HUDEP-2 (cell line): ENCODE measurements around the gene ADH5.
"Not testable (repeated sequence)": the region's sequence is repeated elsewhere in the genome, so short reads cannot be mapped to it uniquely, and the experiment has no call there.

Experiments used
- DNase-seq, 76 experiments: peaks; one replicate each; lab custom pipeline; 2025; ENCODE audit not compliant: unreplicated experiment in 76 of 76; lab: John Stamatoyannopoulos, UW

ADH5 gene

GRCh38 chr4:99088481-99089365 lies at the start of gene ADH5:
ADH5 (minus strand) TSS chr4:99088788; CDS start chr4:99088700, 88 bp downstream.
- DNase-seq = peak in 75 of 76 experiments; percentile 16 to 87 (median 75)

- DNase-seq = no peak
Measured at GRCh38 chr4:99136329-99136728, 47.7 kb upstream of the ADH5 start.

GRCh38 chr4:99135541-99136162 lies 47.1 kb upstream of the ADH5 start:
- no peak for DNase-seq

DNA sequence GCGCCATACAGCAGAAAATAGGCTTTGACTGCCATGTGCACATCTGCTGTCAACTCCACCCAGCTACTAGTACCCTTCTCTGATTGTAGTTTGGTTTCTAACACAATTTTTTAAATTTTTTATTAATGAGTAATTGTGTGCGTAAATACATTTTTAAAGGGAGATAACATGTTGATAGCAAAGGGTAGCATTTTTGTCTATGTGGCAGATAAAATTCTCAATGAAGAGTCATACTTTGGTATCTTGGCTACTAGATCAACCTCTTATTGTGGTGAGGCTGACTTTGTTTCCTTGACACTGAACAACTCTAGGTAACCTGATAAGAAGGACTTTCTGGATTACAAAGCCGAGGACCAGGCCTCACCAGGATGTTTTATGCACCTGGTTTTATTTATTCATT lies 46.0 kb upstream of the ADH5 start:
- no peak for DNase-seq

DNA sequence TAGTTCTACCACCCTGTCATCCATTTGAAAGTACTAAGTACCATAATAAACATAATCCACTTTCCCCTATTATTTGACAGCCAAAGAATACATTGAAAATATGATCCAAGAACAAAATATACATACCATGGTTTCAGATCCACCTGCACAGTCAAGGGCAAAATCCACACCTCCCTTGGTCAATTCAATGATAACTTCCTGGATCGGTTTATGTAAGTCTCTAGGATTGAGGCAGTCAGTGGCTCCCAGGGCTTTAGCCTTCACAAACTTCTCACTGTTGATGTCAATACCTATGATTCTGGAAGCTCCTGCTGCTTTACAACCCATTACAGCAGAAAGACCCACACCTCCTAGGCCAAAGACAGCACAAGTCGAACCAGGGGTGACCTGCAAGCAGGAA lies 42.8 kb upstream of the ADH5 start:
- no peak for DNase-seq

- DNase-seq = no peak
Measured at GRCh38 chr4:99126376-99126775, 37.8 kb upstream of the ADH5 start.

DNA sequence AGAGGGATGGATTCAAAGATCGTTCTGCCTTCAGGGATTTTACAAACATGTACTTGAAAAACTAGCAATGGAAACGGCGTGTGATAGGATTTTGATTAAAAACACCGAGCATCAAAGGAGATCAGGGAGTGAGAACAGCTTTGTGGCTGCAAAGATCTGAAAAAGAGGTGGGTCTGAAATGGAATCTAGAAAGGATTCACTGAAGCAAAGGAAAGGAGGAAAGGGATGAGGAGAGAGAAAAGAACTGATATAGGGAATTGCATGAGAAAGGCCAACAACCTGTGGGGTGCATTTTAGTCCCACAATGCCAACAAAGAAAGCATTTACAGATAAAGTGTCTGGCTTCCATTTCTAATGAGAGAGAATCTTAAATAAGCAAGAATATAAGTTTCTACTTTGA lies 32.4 kb upstream of the ADH5 start:
- DNase-seq = no peak

- no peak for DNase-seq
Measured at GRCh38 chr4:99120501-99120900, 31.9 kb upstream of the ADH5 start.

GRCh38 chr4:99117876-99118693 lies 29.5 kb upstream of the ADH5 start:
- peak in 1 of 76 experiments; percentile 0 for DNase-seq

GRCh38 chr4:99117122-99117841 lies 28.7 kb upstream of the ADH5 start:
- DNase-seq = not testable (repeated sequence)

DNA sequence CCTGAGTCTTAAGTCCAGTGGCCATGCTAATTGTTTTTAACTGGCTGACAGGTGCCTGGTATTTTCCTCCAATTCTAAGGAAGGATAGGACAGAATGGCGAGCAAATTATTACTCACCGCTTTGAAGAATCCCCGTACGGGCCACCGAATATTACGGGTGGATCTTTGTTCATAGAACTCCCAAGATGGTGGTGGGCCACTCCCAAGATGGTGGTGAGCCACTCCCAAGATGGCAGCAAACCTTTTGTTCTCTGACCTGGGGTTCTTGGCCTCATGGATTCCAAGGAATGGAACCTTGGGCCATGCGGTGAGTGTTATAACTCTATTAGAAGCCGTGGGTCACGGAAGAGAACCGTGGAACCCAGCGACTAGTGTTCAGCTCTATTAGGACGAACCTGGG lies 20.7 kb upstream of the ADH5 start:
- DNase-seq = not testable (repeated sequence)

DNA sequence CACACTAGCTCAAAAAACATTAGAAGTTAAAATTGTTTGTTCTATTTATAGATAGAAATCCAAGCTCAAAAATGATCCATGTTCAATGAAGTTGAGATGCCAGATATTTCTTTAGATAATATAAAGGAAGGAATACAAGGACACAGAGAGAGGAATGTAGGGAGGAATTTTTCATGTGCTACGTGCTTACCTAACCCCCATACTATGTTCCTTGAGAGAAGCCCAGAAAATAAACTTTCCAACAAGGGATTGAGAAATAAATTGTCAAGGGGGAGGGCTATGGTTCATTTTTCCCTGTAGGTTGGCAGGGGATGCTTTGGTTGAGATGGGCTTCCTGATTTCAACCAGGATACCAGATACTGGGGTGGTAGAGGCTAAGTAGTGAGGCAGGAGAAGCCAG lies 15.6 kb upstream of the ADH5 start:
- DNase-seq = no peak

DNA sequence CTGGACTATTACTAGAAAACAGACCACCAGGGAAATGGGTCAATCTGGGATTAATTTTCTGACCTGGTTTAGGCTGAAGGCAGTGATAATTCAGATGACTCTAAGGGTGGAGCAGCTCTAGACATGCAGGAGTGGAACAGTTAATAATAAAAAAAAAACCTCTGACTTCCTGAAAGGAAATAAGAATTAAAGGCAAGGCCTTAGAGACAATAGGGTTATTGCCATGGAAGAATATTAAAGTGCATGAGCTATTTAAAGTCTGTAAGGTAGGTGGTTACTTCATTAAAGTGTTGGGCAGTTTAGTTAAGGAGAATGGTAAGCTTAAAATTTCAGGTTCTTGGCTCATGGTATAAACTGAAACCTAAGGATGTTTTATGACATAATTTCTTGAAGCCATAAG lies 14.6 kb upstream of the ADH5 start:
- no peak for DNase-seq

- no peak for DNase-seq
Measured at GRCh38 chr4:99102634-99103033, 14.0 kb upstream of the ADH5 start.

GRCh38 chr4:99100876-99101275 lies 12.3 kb upstream of the ADH5 start:
- no peak for DNase-seq

- not testable (repeated sequence) for DNase-seq
Measured at GRCh38 chr4:99099814-99100213, 11.2 kb upstream of the ADH5 start.

DNA sequence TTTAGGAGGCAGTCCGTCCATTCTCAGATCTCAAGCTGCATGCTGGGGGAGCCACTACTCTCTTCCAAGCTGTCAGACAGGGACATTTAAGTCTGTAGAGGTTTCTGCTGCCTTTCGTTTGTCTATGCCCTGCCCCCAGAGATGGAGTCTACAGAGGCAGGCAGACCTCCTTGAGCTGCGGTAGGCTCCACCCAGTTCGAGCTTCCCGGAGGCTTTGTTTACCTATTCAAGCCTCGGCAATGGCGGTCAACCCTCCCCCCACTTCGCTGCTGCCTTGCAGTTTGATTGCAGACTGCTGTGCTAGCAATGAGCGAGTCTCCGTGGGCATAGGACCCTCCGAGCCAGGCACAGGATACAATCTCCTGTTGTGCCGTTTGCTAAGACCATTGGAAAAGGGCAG lies 10.7 kb upstream of the ADH5 start:
- DNase-seq = no peak

DNA sequence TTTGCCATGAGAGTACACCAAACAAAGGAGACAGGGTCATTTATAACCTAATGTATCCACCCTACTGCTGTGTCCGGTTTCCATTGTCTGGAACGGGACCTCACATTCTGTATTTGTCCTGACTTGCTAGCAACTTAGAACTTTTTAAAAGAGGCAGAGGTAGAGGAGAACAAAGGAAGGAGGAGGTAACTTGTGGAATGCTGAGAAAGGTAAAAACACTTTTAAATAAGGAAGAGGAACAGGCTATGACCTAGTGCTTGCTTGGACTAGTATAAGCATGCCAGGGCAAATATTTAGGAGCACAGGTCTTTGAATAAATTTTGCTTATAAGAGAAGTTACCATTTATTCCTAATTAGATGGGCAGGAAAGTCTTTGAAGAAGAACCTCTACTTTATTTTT lies 3.3 kb upstream of the ADH5 start:
- DNase-seq = not testable (repeated sequence)

- DNase-seq = peak in 1 of 76 experiments; percentile 14
Measured at GRCh38 chr4:99091216-99091575, 2.6 kb upstream of the ADH5 start.

- no peak for DNase-seq
Measured at GRCh38 chr4:99090481-99091215, 2.1 kb upstream of the ADH5 start.
